ENCODE results near the gene TTLL10.
"Not testable (repeated sequence)": the region's sequence is repeated elsewhere in the genome, so short reads cannot be mapped to it uniquely, and the experiment has no call there.

DNA sequence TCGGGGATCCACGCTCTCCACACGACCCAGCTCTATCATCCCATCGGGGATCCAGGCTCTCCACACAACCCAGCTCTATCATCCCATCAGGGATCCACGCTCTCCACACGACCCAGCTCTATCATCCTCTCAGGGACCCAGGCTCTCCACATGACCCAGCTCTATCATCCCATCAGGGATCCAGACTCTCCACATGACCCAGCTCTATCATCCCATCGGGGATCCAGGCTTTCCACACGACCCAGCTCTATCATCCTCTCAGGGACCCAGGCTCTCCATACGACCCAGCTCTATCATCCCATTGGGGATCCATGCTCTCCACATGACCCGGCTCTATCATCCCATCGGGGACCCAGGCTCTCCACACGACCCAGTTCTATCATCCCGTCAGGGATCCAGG lies 21.2 kb upstream of the TTLL10 start:
- TF ChIP-seq, protein P1, sequence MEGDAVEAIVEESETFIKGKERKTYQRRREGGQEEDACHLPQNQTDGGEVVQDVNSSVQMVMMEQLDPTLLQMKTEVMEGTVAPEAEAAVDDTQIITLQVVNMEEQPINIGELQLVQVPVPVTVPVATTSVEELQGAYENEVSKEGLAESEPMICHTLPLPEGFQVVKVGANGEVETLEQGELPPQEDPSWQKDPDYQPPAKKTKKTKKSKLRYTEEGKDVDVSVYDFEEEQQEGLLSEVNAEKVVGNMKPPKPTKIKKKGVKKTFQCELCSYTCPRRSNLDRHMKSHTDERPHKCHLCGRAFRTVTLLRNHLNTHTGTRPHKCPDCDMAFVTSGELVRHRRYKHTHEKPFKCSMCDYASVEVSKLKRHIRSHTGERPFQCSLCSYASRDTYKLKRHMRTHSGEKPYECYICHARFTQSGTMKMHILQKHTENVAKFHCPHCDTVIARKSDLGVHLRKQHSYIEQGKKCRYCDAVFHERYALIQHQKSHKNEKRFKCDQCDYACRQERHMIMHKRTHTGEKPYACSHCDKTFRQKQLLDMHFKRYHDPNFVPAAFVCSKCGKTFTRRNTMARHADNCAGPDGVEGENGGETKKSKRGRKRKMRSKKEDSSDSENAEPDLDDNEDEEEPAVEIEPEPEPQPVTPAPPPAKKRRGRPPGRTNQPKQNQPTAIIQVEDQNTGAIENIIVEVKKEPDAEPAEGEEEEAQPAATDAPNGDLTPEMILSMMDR (optimal IDR thresholded peaks at IDR 0.05 in 1 of 3, IDR thresholded peaks at IDR 0.05 in 1 of 3, conservative IDR thresholded peaks at IDR 0.05 in 1 of 3; ENCODE audit: extremely low read depth in 1 of 3, insufficient read depth in 2 of 3, low read length in 3 of 3): not testable (repeated sequence)
- TF ChIP-seq EZH2 (IDR thresholded peaks at IDR 0.05; ENCODE audit: low read length): not testable (repeated sequence)

All from keratinocyte (primary cell).